SK-N-SH treated with all-trans-retinoic acid at 6 μM for 48 hours (cell line): ENCODE data around the gene PGGHG.

Experiments used
- ARNTL ChIP-seq: fragments of 450-650 bp; formaldehyde crosslinking; IDR thresholded peaks from 2 replicates; pipeline ENCODE4 v1.5.0; 2020; ENCODE audit warnings: low read depth, mild to moderate bottlenecking, moderate library complexity, borderline replicate concordance
- CREB5 ChIP-seq: fragments of 250-450 bp; sonication (Bioruptor Pico); IDR thresholded peaks from 2 replicates; pipeline ENCODE4 v1.5.1; 2020; ENCODE audit warnings: low read depth, mild to moderate bottlenecking, moderate library complexity
- CSDC2 ChIP-seq: fragments of 250-450 bp; sonication (Bioruptor Pico); IDR thresholded peaks from 2 replicates; pipeline ENCODE4 v1.5.0; 2020; ENCODE audit warnings: mild to moderate bottlenecking, moderate library complexity
- ESRRG ChIP-seq: fragments of 250-450 bp; sonication (Bioruptor Pico); IDR thresholded peaks from 2 replicates; pipeline ENCODE4 v1.6.1; 2021; ENCODE audit warnings: mild to moderate bottlenecking
- PPARA ChIP-seq: fragments of 250-450 bp; sonication (Bioruptor Pico); IDR thresholded peaks from 2 replicates; pipeline ENCODE4 v1.5.0; 2020; ENCODE audit warnings: mild to moderate bottlenecking, borderline replicate concordance
- RARB ChIP-seq: fragments of 250-450 bp; sonication (Bioruptor Pico); IDR thresholded peaks from 2 replicates; pipeline ENCODE4 v1.8.0; 2021; ENCODE audit warnings: mild to moderate bottlenecking, moderate library complexity
- TSHZ2 ChIP-seq: fragments of 250-450 bp; sonication (Bioruptor Pico); IDR thresholded peaks from 2 replicates; pipeline ENCODE4 v1.5.0; 2020; ENCODE audit warnings: mild to moderate bottlenecking, moderate library complexity
- ZC3H10 ChIP-seq: fragments of 250-450 bp; sonication (Bioruptor Pico); IDR thresholded peaks from 2 replicates; pipeline ENCODE4 v1.5.1; 2021; ENCODE audit warnings: mild to moderate bottlenecking, moderate library complexity
- ZFP3 ChIP-seq: fragments of 250-450 bp; sonication (Bioruptor Pico); IDR thresholded peaks from 2 replicates; pipeline ENCODE4 v1.5.0; 2020; ENCODE audit warnings: mild to moderate bottlenecking, moderate library complexity
- ZNF565 ChIP-seq: fragments of 450-650 bp; formaldehyde crosslinking; conservative IDR thresholded peaks from 2 replicates; pipeline ENCODE4 v1.5.0; 2020; ENCODE audit warnings: low read depth, mild to moderate bottlenecking, moderate library complexity
- ZNF8 ChIP-seq: fragments of 450-650 bp; formaldehyde crosslinking; IDR thresholded peaks from 2 replicates; pipeline ENCODE4 v1.5.0; 2020; ENCODE audit warnings: mild to moderate bottlenecking, moderate library complexity
- TF ChIP-seq, protein P1 (sequence below): fragments of 250-450 bp; sonication (Bioruptor Pico); IDR thresholded peaks from 2 replicates; pipeline ENCODE4 v1.8.0; 2020; ENCODE audit warnings: mild to moderate bottlenecking, moderate library complexity, borderline replicate concordance

GRCh38 chr11:272931-273198, 16.1 kb upstream of the PGGHG start:
- TF ChIP-seq ZC3H10 (CRISPR knock-in tag) (no peak), ZNF8 (CRISPR knock-in tag) (no peak), ZFP3 (no peak), CSDC2 (CRISPR knock-in tag) (no peak), CREB5 (CRISPR knock-in tag) (no peak), TSHZ2 (no peak), RARB (no peak), ZNF565 (CRISPR knock-in tag) (no peak), PPARA (no peak), ESRRG (CRISPR knock-in tag) (no peak), ARNTL (CRISPR knock-in tag) (no peak)
- TF ChIP-seq, protein P1, sequence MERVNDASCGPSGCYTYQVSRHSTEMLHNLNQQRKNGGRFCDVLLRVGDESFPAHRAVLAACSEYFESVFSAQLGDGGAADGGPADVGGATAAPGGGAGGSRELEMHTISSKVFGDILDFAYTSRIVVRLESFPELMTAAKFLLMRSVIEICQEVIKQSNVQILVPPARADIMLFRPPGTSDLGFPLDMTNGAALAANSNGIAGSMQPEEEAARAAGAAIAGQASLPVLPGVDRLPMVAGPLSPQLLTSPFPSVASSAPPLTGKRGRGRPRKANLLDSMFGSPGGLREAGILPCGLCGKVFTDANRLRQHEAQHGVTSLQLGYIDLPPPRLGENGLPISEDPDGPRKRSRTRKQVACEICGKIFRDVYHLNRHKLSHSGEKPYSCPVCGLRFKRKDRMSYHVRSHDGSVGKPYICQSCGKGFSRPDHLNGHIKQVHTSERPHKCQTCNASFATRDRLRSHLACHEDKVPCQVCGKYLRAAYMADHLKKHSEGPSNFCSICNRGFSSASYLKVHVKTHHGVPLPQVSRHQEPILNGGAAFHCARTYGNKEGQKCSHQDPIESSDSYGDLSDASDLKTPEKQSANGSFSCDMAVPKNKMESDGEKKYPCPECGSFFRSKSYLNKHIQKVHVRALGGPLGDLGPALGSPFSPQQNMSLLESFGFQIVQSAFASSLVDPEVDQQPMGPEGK (CRISPR knock-in tag): no peak
